Body of pancreas (tissue), 4 donors: ENCODE data around the gene PLCB1. TPM values are rescaled to one million over a fixed set of nuclear protein-coding genes. Genes with fewer than 3 reads are reported as not detected.

Source experiments
- ATAC-seq: fragments of 150-250 bp; one replicate; pipeline ENCODE4 v1.9.1; 2016
- DNase-seq, 4 donors: peaks; one replicate each; pipeline ENCODE4 v3.0.0-alpha.2; 2019
- H3K27ac ChIP-seq, 4 donors: fragments of 200-600 bp; sonication (generic); 1 replicate in 3 of 4; 2 replicates in 1 of 4; pipeline versions ENCODE4 v1.5.1 to v1.6.1; 2016 to 2019; ENCODE audit warnings: mild to moderate bottlenecking in 1 of 4, mixed read lengths in 1 of 4, moderate library complexity in 1 of 4
- H3K27me3 ChIP-seq, 2 donors: fragments of 200-600 bp; sonication (generic); one replicate each; pipeline ENCODE4 v1.6.0; 2016; ENCODE audit warnings: mild to moderate bottlenecking in 1 of 2
- H3K36me3 ChIP-seq, 2 donors: fragments of 200-600 bp; sonication (generic); replicated peaks in 1 of 2; 2 replicates each; pipeline ENCODE4 v1.5.1; 2016; ENCODE audit warnings: low read depth in 2 of 2; ENCODE audit not compliant: insufficient read depth in 1 of 2
- H3K4me1 ChIP-seq: fragments of 200-600 bp; sonication (generic); one replicate; pipeline ENCODE4 v1.6.0; 2016
- H3K4me3 ChIP-seq, 2 donors: fragments of 200-600 bp; sonication (generic); 1 replicate in 1 of 2; 2 replicates in 1 of 2; pipeline ENCODE4 v1.5.1; 2016 to 2019
- H3K9me3 ChIP-seq, 3 donors: fragments of 200-600 bp; sonication (generic); 1 replicate in 2 of 3; 2 replicates in 1 of 3; pipeline ENCODE4 v1.5.1; 2016
- POLR2A ChIP-seq, 3 donors: fragments of 450-650 bp; IDR thresholded peaks; one replicate each; pipeline ENCODE4 v1.6.1; 2016; ENCODE audit warnings: antibody characterized with exemption in 3 of 3, mild to moderate bottlenecking in 2 of 3
- WGBS, 2 donors: methylation state at CpG; one replicate each; pipeline ENCODE4 v1.1.5; 2017; 5-methylcytosine and 5-hydroxymethylcytosine counted together
- intact Hi-C: fragments of 100-400 bp; cut with DNase I; formaldehyde crosslinking; loops from one replicate; pipeline ENCODE4 v1.15.1; 2023
- total RNA-seq, 2 donors: library from RNA; depleted of rRNA; stranded (reverse); fragments of >200 nt; gene quantifications; one replicate each; pipeline ENCODE4 v1.1.0, GENCODE V29; 2016
- TF ChIP-seq, protein P1 (sequence below), 7 experiments: fragments of 450-650 bp in 4 of 7; fragments of 200-600 bp in 3 of 7; sonication (generic) in 3 of 7; IDR thresholded peaks; one replicate each; pipeline ENCODE4 v1.5.1; 2016 to 2019; ENCODE audit warnings: antibody characterized with exemption in 7 of 7

PLCB1 gene
- total RNA-seq, 2 donors from 2014 or later, result 32.9 to 46.1 TPM

DNA sequence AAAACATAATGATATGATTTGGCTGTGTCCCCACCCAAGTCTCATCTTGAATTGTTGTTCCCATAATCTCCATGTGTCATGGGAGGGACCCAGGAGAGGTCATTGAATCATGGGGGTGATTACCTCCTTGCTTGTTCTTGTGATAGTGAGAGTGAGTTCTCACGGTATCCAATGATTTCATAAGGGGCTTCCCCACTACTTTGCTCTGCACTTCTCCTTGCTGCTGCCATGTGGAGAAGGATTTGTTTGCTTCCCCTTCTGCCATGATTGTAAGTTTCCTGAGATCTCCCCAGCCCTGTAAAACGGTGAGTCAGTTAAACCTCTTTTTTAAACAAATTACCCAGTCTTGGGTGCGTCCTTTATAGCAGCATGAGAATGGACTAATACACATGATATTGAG, 780.0 kb downstream of the PLCB1 start:
- 68 to 69% methylated on average over 3 of the region's 3 CpGs for WGBS, 2 donors

DNA sequence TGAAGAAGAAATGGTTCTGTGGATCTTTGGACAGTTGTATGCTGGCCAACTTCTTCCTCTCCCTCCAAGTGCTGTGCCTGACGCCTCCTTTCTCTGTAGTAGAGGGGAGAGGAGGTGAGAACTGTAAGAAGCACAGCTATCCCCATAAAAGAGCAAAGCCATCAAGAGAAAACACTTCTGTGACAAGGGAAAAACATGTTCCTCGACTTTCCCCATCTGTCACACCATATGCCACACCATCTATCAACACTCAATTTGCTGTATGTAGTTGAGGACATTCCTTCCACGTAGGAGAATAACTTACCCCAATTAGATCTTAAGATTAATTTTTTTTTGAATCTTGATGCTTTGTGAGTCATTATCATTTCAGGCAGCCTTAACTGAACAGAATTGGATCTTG, 780.7 kb downstream of the PLCB1 start:
- Histone ChIP-seq H3K9me3 (peaks cover 0 to 7% (median 0%) of the 10 kb centered on the region in 3 donors), H3K27ac (no peak overlapping the region), H3K36me3 (no peaks in the 10 kb centered on the region), H3K27me3 (no peaks in the 10 kb centered on the region), H3K4me1 (no peaks in the 10 kb centered on the region), H3K4me3 (no peak overlapping the region)
- intact Hi-C loops, result no loop called here
- WGBS, 2 donors, result 55 to 79% methylated on average over 3 of the region's 3 CpGs
- no peak for DNase-seq
- no peak for TF ChIP-seq POLR2A (IDR thresholded peaks at IDR 0.05)
- TF ChIP-seq, protein P1, sequence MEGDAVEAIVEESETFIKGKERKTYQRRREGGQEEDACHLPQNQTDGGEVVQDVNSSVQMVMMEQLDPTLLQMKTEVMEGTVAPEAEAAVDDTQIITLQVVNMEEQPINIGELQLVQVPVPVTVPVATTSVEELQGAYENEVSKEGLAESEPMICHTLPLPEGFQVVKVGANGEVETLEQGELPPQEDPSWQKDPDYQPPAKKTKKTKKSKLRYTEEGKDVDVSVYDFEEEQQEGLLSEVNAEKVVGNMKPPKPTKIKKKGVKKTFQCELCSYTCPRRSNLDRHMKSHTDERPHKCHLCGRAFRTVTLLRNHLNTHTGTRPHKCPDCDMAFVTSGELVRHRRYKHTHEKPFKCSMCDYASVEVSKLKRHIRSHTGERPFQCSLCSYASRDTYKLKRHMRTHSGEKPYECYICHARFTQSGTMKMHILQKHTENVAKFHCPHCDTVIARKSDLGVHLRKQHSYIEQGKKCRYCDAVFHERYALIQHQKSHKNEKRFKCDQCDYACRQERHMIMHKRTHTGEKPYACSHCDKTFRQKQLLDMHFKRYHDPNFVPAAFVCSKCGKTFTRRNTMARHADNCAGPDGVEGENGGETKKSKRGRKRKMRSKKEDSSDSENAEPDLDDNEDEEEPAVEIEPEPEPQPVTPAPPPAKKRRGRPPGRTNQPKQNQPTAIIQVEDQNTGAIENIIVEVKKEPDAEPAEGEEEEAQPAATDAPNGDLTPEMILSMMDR (IDR thresholded peaks at IDR 0.05), result no peak
- ATAC-seq, result no peak

More for the DNA sequence above, 780.0 kb downstream of the PLCB1 start:
- Histone ChIP-seq H3K36me3 (no peaks in the 10 kb centered on the region), H3K4me3 (no peak overlapping the region), H3K4me1 (no peaks in the 10 kb centered on the region), H3K27me3 (no peaks in the 10 kb centered on the region), H3K27ac (no peak overlapping the region), H3K9me3 (peaks cover 0 to 7% (median 0%) of the 10 kb centered on the region in 3 donors)
- DNase-seq, result no peak
- no peak for TF ChIP-seq POLR2A (IDR thresholded peaks at IDR 0.05)
- TF ChIP-seq, protein P1 (IDR thresholded peaks at IDR 0.05), result no peak
- ATAC-seq, result no peak
- intact Hi-C loops, result no loop called here

DNA sequence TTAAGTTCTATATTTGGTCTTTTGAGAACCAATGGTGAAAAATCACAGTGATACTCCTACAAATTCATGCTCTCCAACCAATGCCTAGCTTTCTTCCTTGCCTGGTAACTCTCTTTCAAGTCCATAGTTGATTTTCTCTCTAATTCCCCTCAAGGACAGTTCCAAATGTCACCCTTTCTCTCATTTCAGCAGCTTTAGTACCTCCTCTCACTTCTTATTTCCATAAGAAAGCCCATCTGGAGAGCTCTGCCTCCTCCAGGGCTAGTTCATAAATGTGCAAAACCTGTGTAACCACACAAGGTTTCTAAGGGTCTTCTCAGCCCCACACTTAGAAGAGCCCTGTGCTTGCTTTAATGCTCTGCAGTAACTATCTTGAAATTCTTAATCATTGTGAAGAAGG, 781.4 kb downstream of the PLCB1 start:
- intact Hi-C loops, result no loop called here
- Histone ChIP-seq H3K36me3 (no peaks in the 10 kb centered on the region), H3K27me3 (no peaks in the 10 kb centered on the region), H3K4me1 (no peaks in the 10 kb centered on the region), H3K27ac (no peak overlapping the region), H3K4me3 (no peak overlapping the region), H3K9me3 (peaks cover 0 to 7% (median 0%) of the 10 kb centered on the region in 3 donors)
- ATAC-seq, result no peak
- no peak for DNase-seq
- TF ChIP-seq, protein P1 (IDR thresholded peaks at IDR 0.05), result no peak
- no peak for TF ChIP-seq POLR2A (IDR thresholded peaks at IDR 0.05)

DNA sequence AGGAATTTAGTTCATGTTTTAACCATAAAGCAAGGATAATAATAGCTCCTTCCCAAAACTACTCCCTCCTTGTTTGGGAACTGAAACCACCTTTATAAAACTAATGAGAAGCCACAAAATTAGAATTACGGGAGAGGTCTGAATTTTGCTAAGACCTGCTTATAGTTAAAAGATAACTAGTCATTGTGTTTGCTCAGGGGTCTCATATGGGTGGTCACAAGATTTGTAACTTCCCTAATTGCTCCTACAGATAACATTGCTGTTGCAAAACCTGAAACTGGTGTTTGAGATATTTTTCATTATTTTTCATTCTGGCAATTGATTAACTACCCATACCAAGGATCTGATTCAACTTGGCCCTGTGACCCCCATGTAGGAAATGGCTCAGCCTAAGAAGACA, 782.4 kb downstream of the PLCB1 start:
- ATAC-seq, result no peak
- H3K27me3 ChIP-seq, result no peaks in the 10 kb centered on the region
- peaks cover 0 to 7% (median 0%) of the 10 kb centered on the region in 3 donors for H3K9me3 ChIP-seq
- no peak for DNase-seq
- H3K4me1 ChIP-seq, result no peaks in the 10 kb centered on the region
- intact Hi-C loops, result no loop called here
- no peak overlapping the region for H3K27ac ChIP-seq
- no peaks in the 10 kb centered on the region for H3K36me3 ChIP-seq
- WGBS, 2 donors, result 64 to 85% methylated on average over 1 of the region's 1 CpG
- no peak overlapping the region for H3K4me3 ChIP-seq
- TF ChIP-seq, protein P1 (IDR thresholded peaks at IDR 0.05), result no peak
- TF ChIP-seq POLR2A (IDR thresholded peaks at IDR 0.05), result no peak

DNA sequence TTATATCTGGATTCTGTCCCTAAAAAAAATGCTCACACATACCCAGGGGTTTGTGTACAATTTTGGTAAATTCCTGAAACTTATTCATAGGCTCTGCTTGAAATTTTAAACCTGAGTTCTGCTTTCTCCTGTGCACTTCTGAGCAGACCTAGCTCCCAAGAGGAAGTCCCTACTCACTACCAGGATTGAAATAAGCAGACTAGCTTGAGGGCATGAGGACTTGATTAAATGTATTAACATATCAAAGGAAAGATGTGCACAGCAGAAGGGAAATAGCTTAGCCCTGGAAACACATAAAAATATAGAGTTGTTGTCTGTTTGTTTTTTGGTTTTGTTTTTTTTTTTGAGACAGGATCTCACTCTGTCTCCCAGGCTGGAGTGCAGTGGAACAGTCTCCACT, 785.0 kb downstream of the PLCB1 start:
- Histone ChIP-seq H3K36me3 (no peaks in the 10 kb centered on the region), H3K9me3 (no peaks in the 10 kb centered on the region), H3K27me3 (no peaks in the 10 kb centered on the region), H3K4me3 (no peak overlapping the region), H3K27ac (no peak overlapping the region), H3K4me1 (no peaks in the 10 kb centered on the region)
- TF ChIP-seq, protein P1 (IDR thresholded peaks at IDR 0.05), result no peak
- no peak for TF ChIP-seq POLR2A (IDR thresholded peaks at IDR 0.05)
- intact Hi-C loops, result no loop called here
- ATAC-seq (no peak), DNase-seq (no peak)
